ENCODE results near the gene LRRFIP2. TPM values are rescaled to one million over a fixed set of nuclear protein-coding genes. Genes with fewer than 3 reads are reported as not detected.

LRRFIP2 gene
- total RNA-seq, 1 experiment from 2014 or later: 40.2 TPM

DNA sequence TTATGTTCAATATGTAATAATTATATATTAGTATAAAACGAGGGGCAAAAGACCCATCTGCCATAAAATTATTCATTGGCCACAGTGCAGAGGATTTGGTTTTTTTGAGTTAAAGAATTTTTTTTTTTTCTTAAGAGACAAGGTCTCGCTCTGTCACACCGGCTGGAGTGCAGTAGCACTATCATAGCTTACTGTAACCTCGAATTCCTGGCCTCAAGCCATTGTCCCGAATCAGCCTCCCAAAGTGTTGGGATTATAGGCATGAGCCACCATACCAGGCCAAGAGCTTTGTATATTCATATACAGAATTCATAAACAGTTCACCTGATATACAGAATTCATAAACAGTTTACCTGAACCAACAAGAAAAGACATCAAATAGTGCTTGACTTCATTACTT, 20.2 kb upstream of the LRRFIP2 start:
- no peaks in the 10 kb centered on the region for H3K27me3 ChIP-seq (ENCODE audit: insufficient read depth, low read depth)
- H2AFZ ChIP-seq: no peak overlapping the region
- no TSS peak for BruUV-seq (replicated peaks)
- H3F3A ChIP-seq (ENCODE audit: insufficient read depth, low read depth): no peaks in the 10 kb centered on the region
- no peaks in the 10 kb centered on the region for H3K36me3 ChIP-seq (ENCODE audit: low read depth)
- no peak for TF ChIP-seq EZH2 (IDR thresholded peaks at IDR 0.05; ENCODE audit: low read depth)
- TF ChIP-seq, protein P1, sequence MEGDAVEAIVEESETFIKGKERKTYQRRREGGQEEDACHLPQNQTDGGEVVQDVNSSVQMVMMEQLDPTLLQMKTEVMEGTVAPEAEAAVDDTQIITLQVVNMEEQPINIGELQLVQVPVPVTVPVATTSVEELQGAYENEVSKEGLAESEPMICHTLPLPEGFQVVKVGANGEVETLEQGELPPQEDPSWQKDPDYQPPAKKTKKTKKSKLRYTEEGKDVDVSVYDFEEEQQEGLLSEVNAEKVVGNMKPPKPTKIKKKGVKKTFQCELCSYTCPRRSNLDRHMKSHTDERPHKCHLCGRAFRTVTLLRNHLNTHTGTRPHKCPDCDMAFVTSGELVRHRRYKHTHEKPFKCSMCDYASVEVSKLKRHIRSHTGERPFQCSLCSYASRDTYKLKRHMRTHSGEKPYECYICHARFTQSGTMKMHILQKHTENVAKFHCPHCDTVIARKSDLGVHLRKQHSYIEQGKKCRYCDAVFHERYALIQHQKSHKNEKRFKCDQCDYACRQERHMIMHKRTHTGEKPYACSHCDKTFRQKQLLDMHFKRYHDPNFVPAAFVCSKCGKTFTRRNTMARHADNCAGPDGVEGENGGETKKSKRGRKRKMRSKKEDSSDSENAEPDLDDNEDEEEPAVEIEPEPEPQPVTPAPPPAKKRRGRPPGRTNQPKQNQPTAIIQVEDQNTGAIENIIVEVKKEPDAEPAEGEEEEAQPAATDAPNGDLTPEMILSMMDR (conservative IDR thresholded peaks at IDR 0.05): no peak
- no peak overlapping the region for H3K27ac ChIP-seq
- POLR2A ChIA-PET (ENCODE audit: unreplicated experiment): no interaction called here
- intact Hi-C loops (cut with micrococcal nuclease; ENCODE audit: unreplicated experiment): no loop called here
- no peaks in the 10 kb centered on the region for H3K9me3 ChIP-seq (ENCODE audit: insufficient read depth, low read depth)
- no peaks in the 10 kb centered on the region for H3K79me2 ChIP-seq (ENCODE audit: low read depth)
- no peak overlapping the region for H3K4me3 ChIP-seq
- H3K4me1 ChIP-seq (replicated peaks; ENCODE audit: insufficient read depth): peaks cover 9% of the 10 kb centered on the region
- no peak for DNase-seq
- H3K9me2 ChIP-seq (ENCODE audit: insufficient read depth): no peaks in the 10 kb centered on the region
- CTCF ChIA-PET: no interaction called here
- H4K20me1 ChIP-seq (ENCODE audit: insufficient read depth): no peaks in the 10 kb centered on the region
- no peak overlapping the region for H3K4me2 ChIP-seq

DNA sequence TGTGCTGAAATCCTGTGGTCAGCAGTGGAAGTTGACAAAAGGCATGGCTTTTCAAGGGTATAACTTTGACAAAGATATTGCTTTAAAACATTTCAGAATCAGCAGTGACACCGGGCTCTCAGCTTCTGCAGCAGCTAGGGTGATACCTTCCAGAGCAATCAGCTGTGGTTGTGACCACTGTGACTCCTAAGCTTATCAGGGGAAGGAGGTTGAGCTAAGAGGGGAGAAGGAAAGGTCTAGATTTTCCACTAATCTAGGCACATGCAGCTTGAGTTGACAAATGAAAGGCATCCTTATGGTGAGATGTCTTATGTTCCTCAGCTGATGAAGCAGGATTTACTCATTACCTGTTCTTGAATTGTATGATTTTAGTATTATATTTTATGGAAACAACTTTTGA, 16.3 kb upstream of the LRRFIP2 start:
- Histone ChIP-seq H3K4me1 (replicated peaks; ENCODE audit: insufficient read depth) (no peaks in the 10 kb centered on the region), H3K9me2 (ENCODE audit: insufficient read depth) (no peaks in the 10 kb centered on the region), H2AFZ (no peak overlapping the region), H3K36me3 (ENCODE audit: low read depth) (no peaks in the 10 kb centered on the region), H3K4me2 (no peak overlapping the region), H3F3A (ENCODE audit: insufficient read depth, low read depth) (no peaks in the 10 kb centered on the region), H3K9me3 (ENCODE audit: insufficient read depth, low read depth) (no peaks in the 10 kb centered on the region), H3K27ac (no peak overlapping the region), H4K20me1 (ENCODE audit: insufficient read depth) (no peaks in the 10 kb centered on the region), H3K27me3 (ENCODE audit: insufficient read depth, low read depth) (no peaks in the 10 kb centered on the region), H3K4me3 (no peak overlapping the region), H3K79me2 (ENCODE audit: low read depth) (no peaks in the 10 kb centered on the region)
- no peak for DNase-seq
- TF ChIP-seq EZH2 (IDR thresholded peaks at IDR 0.05; ENCODE audit: low read depth): no peak
- TF ChIP-seq, protein P1 (conservative IDR thresholded peaks at IDR 0.05): no peak
- intact Hi-C loops (cut with micrococcal nuclease; ENCODE audit: unreplicated experiment): no loop called here
- CTCF ChIA-PET: no interaction called here
- BruUV-seq (replicated peaks): no TSS peak
- POLR2A ChIA-PET (ENCODE audit: unreplicated experiment): no interaction called here

DNA sequence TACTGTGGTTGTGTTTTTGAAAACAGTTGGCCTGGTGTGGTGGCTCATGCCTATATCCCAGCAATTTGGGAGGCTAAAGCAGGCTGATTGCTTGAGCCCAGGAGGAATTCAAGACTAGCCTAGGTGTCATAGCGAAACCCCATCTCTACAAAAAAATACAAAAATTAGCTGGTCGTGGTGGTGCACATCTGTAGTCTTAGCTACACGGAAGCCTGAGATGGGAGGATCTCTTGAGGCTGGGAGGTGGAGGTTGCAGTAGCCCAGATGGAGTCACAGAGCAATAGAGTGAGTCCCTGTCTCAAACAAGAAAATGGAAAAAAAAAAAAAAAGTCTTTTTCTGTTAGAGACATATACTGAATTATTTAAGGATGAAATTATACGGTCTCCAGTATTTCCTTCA, 14.7 kb upstream of the LRRFIP2 start:
- intact Hi-C loops (cut with micrococcal nuclease; ENCODE audit: unreplicated experiment): no loop called here
- Histone ChIP-seq H3K79me2 (ENCODE audit: low read depth) (no peaks in the 10 kb centered on the region), H3K9me3 (ENCODE audit: insufficient read depth, low read depth) (no peaks in the 10 kb centered on the region), H3K27me3 (ENCODE audit: insufficient read depth, low read depth) (no peaks in the 10 kb centered on the region), H3K36me3 (ENCODE audit: low read depth) (no peaks in the 10 kb centered on the region), H3F3A (ENCODE audit: insufficient read depth, low read depth) (peaks cover 4% of the 10 kb centered on the region; the same call in 1 of the 2 replicates), H3K9me2 (ENCODE audit: insufficient read depth) (no peaks in the 10 kb centered on the region), H2AFZ (no peak overlapping the region), H4K20me1 (ENCODE audit: insufficient read depth) (no peaks in the 10 kb centered on the region), H3K4me2 (no peak overlapping the region), H3K27ac (no peak overlapping the region), H3K4me1 (replicated peaks; ENCODE audit: insufficient read depth) (peaks cover 11% of the 10 kb centered on the region), H3K4me3 (no peak overlapping the region)
- TF ChIP-seq, protein P1 (conservative IDR thresholded peaks at IDR 0.05): no peak
- no peak for TF ChIP-seq EZH2 (IDR thresholded peaks at IDR 0.05; ENCODE audit: low read depth)
- DNase-seq: no peak
- BruUV-seq (replicated peaks): no TSS peak
- POLR2A ChIA-PET (ENCODE audit: unreplicated experiment): no interaction called here
- CTCF ChIA-PET: no interaction called here

All from PC-9 (cell line).